Transverse colon (tissue), 4 donors: Measurements from ENCODE around the gene TIMP3. TPM values are rescaled to one million over a fixed set of nuclear protein-coding genes. Genes with fewer than 3 reads are reported as not detected.
"Not testable (repeated sequence)": the region's sequence is repeated elsewhere in the genome, so short reads cannot be mapped to it uniquely, and the experiment has no call there.

Source experiments
- DNase-seq: peaks from one replicate; pipeline ENCODE4 v3.0.0-alpha.2; 2019
- H3K27ac ChIP-seq, 4 donors: fragments of 200-600 bp; sonication (generic); 2 replicates each; pipeline ENCODE4 v1.5.1; 2016 to 2018; ENCODE audit warnings: inconsistent platforms in 4 of 4
- H3K27me3 ChIP-seq: fragments of 200-600 bp; sonication (generic); 2 replicates; pipeline ENCODE4 v1.5.1; 2017; ENCODE audit warnings: inconsistent platforms
- H3K36me3 ChIP-seq, 4 donors: fragments of 200-600 bp; sonication (generic); 2 replicates each; pipeline ENCODE4 v1.5.1; 2017 to 2019; ENCODE audit warnings: inconsistent platforms in 4 of 4
- H3K4me1 ChIP-seq, 4 donors: fragments of 200-600 bp; sonication (generic); 2 replicates each; pipeline ENCODE4 v1.5.1; 2017 to 2020; ENCODE audit warnings: inconsistent platforms in 4 of 4
- H3K4me3 ChIP-seq, 4 donors: fragments of 200-600 bp; sonication (generic); 1 replicate in 1 of 4; 2 replicates in 3 of 4; pipeline versions ENCODE4 v1.5.1 to v1.6.1; 2017 to 2019; ENCODE audit warnings: inconsistent platforms in 4 of 4
- H3K9me3 ChIP-seq, 2 donors: fragments of 200-600 bp; sonication (generic); 2 replicates each; pipeline ENCODE4 v1.5.1; 2017 to 2019; ENCODE audit warnings: inconsistent platforms in 2 of 2
- EP300 ChIP-seq: sonication (generic); formaldehyde crosslinking; IDR thresholded peaks from one replicate; pipeline ENCODE4 v1.6.1; 2017; ENCODE audit warnings: antibody characterized with exemption, low read depth
- POLR2A ChIP-seq: fragments of 450-650 bp; IDR thresholded peaks from one replicate; pipeline ENCODE4 v1.6.1; 2016; ENCODE audit warnings: antibody characterized with exemption, mild to moderate bottlenecking, moderate library complexity
- POLR2AphosphoS5 ChIP-seq, 3 donors: sonication (generic); formaldehyde crosslinking; IDR thresholded peaks; one replicate each; pipeline ENCODE4 v1.6.1; 2016; ENCODE audit warnings: antibody characterized with exemption in 3 of 3
- WGBS, 2 donors: methylation state at CpG; one replicate each; pipeline ENCODE4 v1.1.5; 2018; ENCODE audit warnings: low coverage in 1 of 2; 5-methylcytosine and 5-hydroxymethylcytosine counted together
- in situ Hi-C, 4 donors: fragments of 200-750 bp; cut with MboI; loops; one replicate each; pipeline versions ENCODE4 v1.15.0 to v1.15.1; 2017; ENCODE audit warnings: low sequenced_read_pairs in 3 of 4, low pct_ligation_motif_present in 1 of 4, low pct_unique_long_range_greater_than_20kb in 1 of 4
- intact Hi-C: fragments of 100-400 bp; cut with DNase I; formaldehyde crosslinking; loops from one replicate; pipeline ENCODE4 v1.15.1; 2023; ENCODE audit warnings: low total_unique reads
- total RNA-seq, 4 donors: library from RNA; depleted of rRNA; stranded (reverse); fragments of >200 nt; gene quantifications; one replicate each; pipeline ENCODE4 v1.1.0, GENCODE V29; 2016
- TF ChIP-seq, protein P1 (sequence below), 5 experiments: fragments of 200-600 bp in 3 of 5; fragments of 450-650 bp in 2 of 5; sonication (generic) in 3 of 5; IDR thresholded peaks; 1 replicate in 2 of 5; 2 replicates in 3 of 5; pipeline ENCODE4 v1.5.1; 2016 to 2017; ENCODE audit warnings: antibody characterized with exemption in 5 of 5, inconsistent platforms in 3 of 5, mild to moderate bottlenecking in 2 of 5, moderate library complexity in 1 of 5

The TIMP3 gene
- total RNA-seq, 4 donors from 2014 or later = 49.7 to 158 (median 62.4) TPM

DNA sequence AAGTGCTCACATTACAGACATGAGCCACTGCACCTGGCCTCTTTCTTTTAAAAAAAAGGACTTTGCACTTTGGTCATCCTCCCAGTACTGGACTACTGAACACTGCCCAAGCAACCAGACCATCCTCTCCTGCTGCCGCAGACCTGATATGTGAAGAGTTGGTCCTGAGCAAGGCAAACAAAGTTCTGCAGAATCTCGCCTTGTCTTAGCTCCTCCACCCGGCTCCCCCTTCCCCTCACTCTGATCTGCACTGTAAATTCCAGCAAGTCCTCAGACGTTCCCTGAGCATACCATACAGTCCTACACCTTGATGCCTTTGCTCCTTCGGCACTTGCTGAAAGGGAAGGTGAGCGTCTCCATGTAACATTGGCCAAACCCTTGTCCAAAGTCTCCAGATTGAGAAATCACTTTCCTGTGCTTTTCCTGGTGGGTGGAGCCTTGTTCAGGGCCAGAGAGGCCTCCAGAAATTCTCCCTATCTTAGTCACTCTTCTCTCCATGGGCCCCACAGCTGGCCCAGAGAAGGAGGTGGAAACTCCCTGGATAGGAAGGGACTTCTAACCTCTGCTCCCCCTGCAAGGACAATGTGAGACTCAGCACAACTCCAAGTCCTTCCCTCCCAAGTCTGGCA lies 47.0 kb upstream of the TIMP3 start:
- no peak overlapping the region for H3K4me3 ChIP-seq
- H3K27ac ChIP-seq = no peak overlapping the region
- no peaks in the 10 kb centered on the region for H3K9me3 ChIP-seq
- peaks cover 0 to 5% (median 2%) of the 10 kb centered on the region in 4 donors for H3K4me1 ChIP-seq
- no peaks in the 10 kb centered on the region for H3K36me3 ChIP-seq
- DNase-seq = peak; percentile 16
- TF ChIP-seq POLR2A = no peak
- no peak for TF ChIP-seq EP300
- TF ChIP-seq POLR2AphosphoS5 (IDR thresholded peaks at IDR 0.05) = peak in 1 of 3 donors; percentile 23
- WGBS, 2 donors = 73 to 78% methylated on average over 6 of the region's 6 CpGs
- intact Hi-C loops = no loop called here
- in situ Hi-C loops = no loop called here
- H3K27me3 ChIP-seq = no peaks in the 10 kb centered on the region

DNA sequence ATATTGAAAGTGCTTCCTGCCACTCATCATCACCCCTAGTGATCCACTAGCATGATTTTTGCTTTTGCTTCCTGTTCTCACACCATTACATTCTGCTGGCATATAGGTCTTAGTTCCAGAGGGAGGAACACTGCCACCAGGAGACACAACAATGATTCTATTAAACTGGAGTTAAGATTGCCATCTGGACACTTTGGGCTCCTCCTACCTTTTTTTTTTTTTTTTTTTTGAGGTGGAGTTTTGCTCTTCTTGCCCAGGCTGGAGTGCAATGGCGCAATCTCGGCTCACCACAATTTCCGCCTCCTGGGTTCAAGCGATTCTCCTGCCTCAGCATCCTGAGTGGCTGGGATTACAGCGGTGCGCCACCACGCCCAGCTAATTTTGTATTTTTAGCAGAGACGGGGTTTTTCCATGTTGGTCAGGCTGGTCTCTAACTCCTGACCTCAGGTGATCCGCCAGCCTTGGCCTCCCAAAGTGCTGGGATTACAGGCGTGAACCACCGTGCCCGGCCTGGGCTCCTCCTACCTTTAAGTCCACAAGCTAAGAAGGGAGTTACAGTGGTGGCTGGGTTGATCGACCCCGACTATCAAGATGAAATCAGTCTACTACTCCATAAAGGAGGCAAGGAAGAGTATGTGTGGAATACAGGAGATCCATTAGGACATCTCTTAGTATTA lies 44.3 kb upstream of the TIMP3 start:
- in situ Hi-C loops, H3K4me1 ChIP-seq, H3K36me3 ChIP-seq, intact Hi-C loops, DNase-seq, H3K4me3 ChIP-seq, H3K27ac ChIP-seq, H3K27me3 ChIP-seq, H3K9me3 ChIP-seq: not testable (repeated sequence)
- WGBS, 2 donors = 81 to 87% methylated on average over 3 to 14 of the region's 14 CpGs

DNA sequence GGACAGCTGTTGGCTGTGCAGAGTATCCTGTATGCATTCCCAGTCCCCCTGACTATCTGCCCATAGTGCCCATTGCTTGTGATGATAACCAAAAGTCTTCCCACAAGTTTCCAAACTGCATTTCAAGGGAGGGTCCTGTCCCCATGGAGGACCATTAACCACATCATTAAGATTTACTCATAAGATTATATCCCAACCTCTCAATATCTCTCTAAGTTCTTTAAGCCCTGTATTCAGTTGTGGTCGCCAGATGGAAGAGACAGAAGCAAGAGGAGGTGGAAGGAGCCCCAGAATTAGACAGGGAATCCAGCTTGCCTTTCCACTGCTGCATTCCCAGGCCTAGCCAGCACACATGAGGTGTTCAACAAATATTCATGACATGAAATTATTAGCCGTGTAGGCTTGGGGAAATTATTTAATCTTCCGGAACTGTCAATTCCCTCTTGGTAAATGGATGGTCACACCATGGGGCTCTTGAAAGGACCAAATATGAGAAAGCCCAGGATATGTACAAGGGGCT lies 42.6 kb upstream of the TIMP3 start:
- peaks cover 0 to 5% (median 2%) of the 10 kb centered on the region in 4 donors for H3K4me1 ChIP-seq
- intact Hi-C loops = no loop called here
- in situ Hi-C loops = no loop called here
- H3K4me3 ChIP-seq = no peak overlapping the region
- peaks cover 8% of the 10 kb centered on the region for H3K27me3 ChIP-seq
- no peaks in the 10 kb centered on the region for H3K36me3 ChIP-seq
- WGBS, 2 donors = 83 to 87% methylated on average over 3 of the region's 3 CpGs
- no peak for TF ChIP-seq EP300
- TF ChIP-seq, protein P1, sequence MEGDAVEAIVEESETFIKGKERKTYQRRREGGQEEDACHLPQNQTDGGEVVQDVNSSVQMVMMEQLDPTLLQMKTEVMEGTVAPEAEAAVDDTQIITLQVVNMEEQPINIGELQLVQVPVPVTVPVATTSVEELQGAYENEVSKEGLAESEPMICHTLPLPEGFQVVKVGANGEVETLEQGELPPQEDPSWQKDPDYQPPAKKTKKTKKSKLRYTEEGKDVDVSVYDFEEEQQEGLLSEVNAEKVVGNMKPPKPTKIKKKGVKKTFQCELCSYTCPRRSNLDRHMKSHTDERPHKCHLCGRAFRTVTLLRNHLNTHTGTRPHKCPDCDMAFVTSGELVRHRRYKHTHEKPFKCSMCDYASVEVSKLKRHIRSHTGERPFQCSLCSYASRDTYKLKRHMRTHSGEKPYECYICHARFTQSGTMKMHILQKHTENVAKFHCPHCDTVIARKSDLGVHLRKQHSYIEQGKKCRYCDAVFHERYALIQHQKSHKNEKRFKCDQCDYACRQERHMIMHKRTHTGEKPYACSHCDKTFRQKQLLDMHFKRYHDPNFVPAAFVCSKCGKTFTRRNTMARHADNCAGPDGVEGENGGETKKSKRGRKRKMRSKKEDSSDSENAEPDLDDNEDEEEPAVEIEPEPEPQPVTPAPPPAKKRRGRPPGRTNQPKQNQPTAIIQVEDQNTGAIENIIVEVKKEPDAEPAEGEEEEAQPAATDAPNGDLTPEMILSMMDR (IDR thresholded peaks at IDR 0.05) = no peak
- TF ChIP-seq POLR2A = no peak
- TF ChIP-seq POLR2AphosphoS5 (IDR thresholded peaks at IDR 0.05) = no peak
- no peaks in the 10 kb centered on the region for H3K9me3 ChIP-seq
- no peak for DNase-seq
- no peak overlapping the region for H3K27ac ChIP-seq

DNA sequence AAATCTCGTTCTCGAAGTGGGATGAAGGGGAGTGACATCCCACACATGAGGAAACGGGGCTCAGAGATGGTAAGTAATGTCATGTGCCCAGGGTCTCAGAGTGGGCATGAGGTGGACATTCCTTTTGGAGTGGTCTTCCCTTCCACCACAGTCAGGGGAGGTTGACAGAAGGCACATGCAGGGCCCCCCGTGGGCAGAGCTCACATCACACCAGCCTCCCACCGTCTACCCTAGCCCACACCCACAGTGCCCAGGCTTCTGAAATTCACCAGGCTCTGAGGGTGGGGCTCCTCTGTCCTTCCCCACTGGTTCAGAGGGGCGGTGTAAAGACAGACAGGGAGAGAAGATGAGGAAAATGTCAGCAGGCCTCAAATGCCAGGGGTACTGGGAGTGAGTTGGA lies 41.1 kb upstream of the TIMP3 start:
- in situ Hi-C loops = no loop called here
- no peaks in the 10 kb centered on the region for H3K36me3 ChIP-seq
- H3K27me3 ChIP-seq = peaks cover 8% of the 10 kb centered on the region
- DNase-seq = no peak
- H3K4me1 ChIP-seq = peaks cover 0 to 3% (median 0%) of the 10 kb centered on the region in 4 donors
- peak overlapping the region in 3 of 4 donors; percentile 18 to 51 (median 37) for H3K27ac ChIP-seq
- no peaks in the 10 kb centered on the region for H3K9me3 ChIP-seq
- WGBS, 2 donors = 77% methylated on average over 6 of the region's 6 CpGs; no CpG with 5 or more reads in 1 of the 2 donors
- intact Hi-C loops = no loop called here
- H3K4me3 ChIP-seq = no peak overlapping the region
- no peak for TF ChIP-seq POLR2A
- TF ChIP-seq, protein P1 (IDR thresholded peaks at IDR 0.05) = no peak
- no peak for TF ChIP-seq POLR2AphosphoS5 (IDR thresholded peaks at IDR 0.05)
- TF ChIP-seq EP300 = no peak

DNA sequence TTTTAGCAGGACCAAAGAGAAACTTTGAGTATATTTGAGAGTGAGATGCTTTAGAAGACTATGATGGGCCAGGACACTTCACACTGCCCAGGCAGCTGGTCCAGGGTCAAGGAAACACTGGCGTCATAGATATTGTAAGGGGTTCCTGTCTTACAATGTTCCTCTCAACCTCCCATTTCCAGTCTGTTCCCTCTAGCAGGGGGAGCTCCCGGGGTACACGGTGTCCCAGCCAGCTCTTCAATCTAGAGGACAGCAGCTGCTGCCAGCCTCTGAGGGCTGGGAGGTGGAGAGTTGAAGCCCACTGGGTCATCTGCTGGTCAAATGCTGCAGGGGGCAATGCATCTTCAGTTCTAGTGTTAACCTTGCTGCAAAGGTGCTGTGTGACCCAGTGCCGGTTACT lies 40.7 kb upstream of the TIMP3 start:
- Histone ChIP-seq H3K27me3 (peaks cover 8% of the 10 kb centered on the region), H3K9me3 (no peaks in the 10 kb centered on the region), H3K4me3 (no peak overlapping the region), H3K27ac (peak overlapping the region in 3 of 4 donors; percentile 37 to 51 (median 49)), H3K36me3 (no peaks in the 10 kb centered on the region), H3K4me1 (peaks cover 0 to 3% (median 0%) of the 10 kb centered on the region in 4 donors)
- intact Hi-C loops = no loop called here
- DNase-seq = peak; percentile 13
- 70% methylated on average over 4 of the region's 4 CpGs; no CpG with 5 or more reads in 1 of the 2 donors for WGBS, 2 donors
- in situ Hi-C loops = no loop called here
- peak; percentile 78 for TF ChIP-seq EP300
- TF ChIP-seq POLR2A = no peak
- peak in 2 of 3 donors; percentile 25 to 44 for TF ChIP-seq POLR2AphosphoS5 (IDR thresholded peaks at IDR 0.05)
